DND-41 (cell line): Measurements from ENCODE around the gene ARF3.

ENCODE experiments used
- EZH2 ChIP-seq: IDR thresholded peaks from 3 replicates; pipeline ENCODE4 v1.6.1; 2012; ENCODE audit warnings: borderline replicate concordance, low read depth, mild to moderate bottlenecking, moderate library complexity, low read length, inconsistent platforms; ENCODE audit not compliant: severe bottlenecking
- TF ChIP-seq, protein P1 (sequence below): IDR thresholded peaks from 2 replicates; pipeline ENCODE4 v1.5.1; 2012; ENCODE audit warnings: borderline replicate concordance, low read length, moderate library complexity, mild to moderate bottlenecking; ENCODE audit not compliant: poor library complexity, severe bottlenecking; ENCODE audit errors: extremely low read depth

DNA sequence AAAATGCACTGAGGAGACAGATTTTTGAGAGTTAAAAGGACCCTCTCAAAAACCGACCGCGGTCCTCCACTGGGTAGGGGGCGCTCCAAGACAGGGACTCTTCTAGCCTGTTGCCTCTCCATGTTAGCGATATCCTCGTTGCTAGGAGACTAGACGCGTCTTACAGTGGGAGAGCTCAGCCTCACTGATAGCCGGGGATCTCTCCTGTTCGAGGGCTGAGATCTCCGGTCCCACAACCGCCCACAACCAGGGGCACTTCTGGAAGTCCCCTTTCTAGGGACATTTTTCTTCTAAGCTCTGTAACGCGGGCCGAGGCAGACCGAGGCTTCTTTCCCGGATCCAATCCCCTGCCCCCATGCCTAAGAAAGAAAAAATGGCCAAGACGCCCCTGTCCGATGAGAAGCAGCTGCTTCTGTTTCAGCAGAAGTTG lies 53.3 kb downstream of the ARF3 start:
- TF ChIP-seq, protein P1, sequence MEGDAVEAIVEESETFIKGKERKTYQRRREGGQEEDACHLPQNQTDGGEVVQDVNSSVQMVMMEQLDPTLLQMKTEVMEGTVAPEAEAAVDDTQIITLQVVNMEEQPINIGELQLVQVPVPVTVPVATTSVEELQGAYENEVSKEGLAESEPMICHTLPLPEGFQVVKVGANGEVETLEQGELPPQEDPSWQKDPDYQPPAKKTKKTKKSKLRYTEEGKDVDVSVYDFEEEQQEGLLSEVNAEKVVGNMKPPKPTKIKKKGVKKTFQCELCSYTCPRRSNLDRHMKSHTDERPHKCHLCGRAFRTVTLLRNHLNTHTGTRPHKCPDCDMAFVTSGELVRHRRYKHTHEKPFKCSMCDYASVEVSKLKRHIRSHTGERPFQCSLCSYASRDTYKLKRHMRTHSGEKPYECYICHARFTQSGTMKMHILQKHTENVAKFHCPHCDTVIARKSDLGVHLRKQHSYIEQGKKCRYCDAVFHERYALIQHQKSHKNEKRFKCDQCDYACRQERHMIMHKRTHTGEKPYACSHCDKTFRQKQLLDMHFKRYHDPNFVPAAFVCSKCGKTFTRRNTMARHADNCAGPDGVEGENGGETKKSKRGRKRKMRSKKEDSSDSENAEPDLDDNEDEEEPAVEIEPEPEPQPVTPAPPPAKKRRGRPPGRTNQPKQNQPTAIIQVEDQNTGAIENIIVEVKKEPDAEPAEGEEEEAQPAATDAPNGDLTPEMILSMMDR: peak; percentile 71
- no peak for TF ChIP-seq EZH2
